GM12878 (cell line): ENCODE measurements around the gene PSENEN. TPM values are rescaled to one million over a fixed set of nuclear protein-coding genes. Genes with fewer than 3 reads are reported as not detected.
A peak's percentile ranks its signal among the peaks of the same experiment; 100 is the strongest.

Experiments used
- ATAC-seq: fragments of 200-7000 bp; cut with Tn5 transposase; 3 replicates; pipeline ENCODE4 v1.9.1; 2020; ENCODE audit warnings: mild to moderate bottlenecking, moderate library complexity
- BruUV-seq: library from RNA; stranded (reverse); fragments of 400-500 nt; replicated peaks from 2 replicates; lab custom pipeline; 2021; lab: Mats Ljungman, UMichigan
- CTCF ChIA-PET: fragments of 300-600 bp; sonication (Branson Sonifier 250); formaldehyde crosslinking; extraction: SDS; loops from one replicate; lab custom pipeline; 2021; ENCODE audit warnings: inconsistent platforms; lab: Yijun Ruan, JAX
- POLR2A ChIA-PET: fragments of 350-600 bp; formaldehyde crosslinking; extraction: SDS; loops from one replicate; lab custom pipeline; 2021; ENCODE audit warnings: inconsistent platforms; lab: Charles Lee
- RAD21 ChIA-PET: fragments of 300-600 bp; sonication (Branson Sonifier 250); formaldehyde crosslinking; loops from one replicate; lab custom pipeline; 2023; ENCODE audit warnings: antibody characterized with exemption; ENCODE audit not compliant: unreplicated experiment; lab: Charles Lee
- SMC1A ChIA-PET: fragments of 300-600 bp; sonication (Branson Sonifier 250); formaldehyde crosslinking; loops from one replicate; lab custom pipeline; 2023; ENCODE audit not compliant: unreplicated experiment, uncharacterized antibody; lab: Charles Lee
- DNase-seq: peaks from one replicate; pipeline ENCODE4 v3.0.0-alpha.2; 2011; ENCODE audit warnings: low read depth, low spot score
- FAIRE-seq: peaks from 3 replicates; lab custom pipeline; 2011; peaks lifted over from hg19 to GRCh38; lab: Jason Lieb, UNC
- H2AFZ ChIP-seq: 2 replicates; pipeline ENCODE4 v1.6.0; 2011; ENCODE audit warnings: low read depth, low read length, control low read depth; ENCODE audit not compliant: control insufficient read depth
- H3K27ac ChIP-seq: 2 replicates; pipeline ENCODE4 v1.5.1; 2011; ENCODE audit warnings: control low read depth; ENCODE audit not compliant: control insufficient read depth, insufficient read depth
- H3K27me3 ChIP-seq, 2 experiments: replicated peaks in 1 of 2; 2 replicates each; pipeline versions ENCODE4 v1.6.0 to v1.6.1; 2011; ENCODE audit warnings: low read length in 1 of 2; ENCODE audit not compliant: control insufficient read depth in 2 of 2, insufficient read depth in 2 of 2
- H3K36me3 ChIP-seq, 2 experiments: 2 replicates each; pipeline ENCODE4 v1.5.1; 2011; ENCODE audit warnings: low read length in 1 of 2; ENCODE audit not compliant: control insufficient read depth in 2 of 2, insufficient read depth in 2 of 2
- H3K4me1 ChIP-seq: 2 replicates; pipeline ENCODE4 v1.6.1; 2011; ENCODE audit warnings: mild to moderate bottlenecking, low read length, moderate library complexity, mixed read lengths; ENCODE audit not compliant: control insufficient read depth, insufficient read depth
- H3K4me2 ChIP-seq: 2 replicates; pipeline ENCODE4 v1.6.0; 2011; ENCODE audit warnings: control low read depth; ENCODE audit not compliant: control insufficient read depth, insufficient read depth
- H3K4me3 ChIP-seq: fragments of 200-600 bp; sonication (generic); 2 replicates; pipeline ENCODE4 v1.5.1; 2016
- H3K79me2 ChIP-seq: 2 replicates; pipeline ENCODE4 v1.6.0; 2011; ENCODE audit warnings: low read length; ENCODE audit not compliant: control insufficient read depth, insufficient read depth
- H3K9ac ChIP-seq: 2 replicates; pipeline ENCODE4 v1.8.0; 2011; ENCODE audit warnings: low read length, control low read depth, mixed read lengths; ENCODE audit not compliant: control insufficient read depth, insufficient read depth
- H3K9me3 ChIP-seq: replicated peaks from 3 replicates; pipeline ENCODE4 v1.5.1; 2011; ENCODE audit warnings: mild to moderate bottlenecking, low read length; ENCODE audit not compliant: control insufficient read depth, insufficient read depth
- H4K20me1 ChIP-seq: 2 replicates; pipeline ENCODE4 v1.6.0; 2011; ENCODE audit not compliant: control insufficient read depth, insufficient read depth
- BRCA1 ChIP-seq: IDR thresholded peaks from 2 replicates; pipeline ENCODE4 v1.6.1; 2011; ENCODE audit warnings: low read depth, low read length, improper control_type of control experiment
- HDAC2 ChIP-seq: fragments of 200-600 bp; sonication (generic); IDR thresholded peaks from 2 replicates; pipeline ENCODE4 v1.6.1; 2017
- JUNB ChIP-seq: IDR thresholded peaks from 2 replicates; pipeline ENCODE4 v1.6.1; 2016; ENCODE audit warnings: antibody characterized with exemption, mild to moderate bottlenecking
- JUND ChIP-seq: IDR thresholded peaks from 2 replicates; pipeline ENCODE4 v1.6.1; 2012; ENCODE audit warnings: low read depth, mild to moderate bottlenecking, low read length, improper control_type of control experiment, moderate library complexity
- RFX5 ChIP-seq: IDR thresholded peaks from 2 replicates; pipeline ENCODE4 v1.6.1; 2011; ENCODE audit warnings: low read depth, low read length, improper control_type of control experiment
- SMAD1 ChIP-seq: fragments of 450-650 bp; IDR thresholded peaks from 2 replicates; pipeline ENCODE4 v1.6.1; 2018; ENCODE audit warnings: mild to moderate bottlenecking, low read depth; ENCODE audit not compliant: partially characterized antibody
- SUPT20H ChIP-seq: IDR thresholded peaks from 2 replicates; pipeline ENCODE4 v1.6.1; 2011; ENCODE audit warnings: low read depth, mild to moderate bottlenecking, low read length, moderate library complexity, borderline replicate concordance; ENCODE audit not compliant: control insufficient read depth
- TBL1XR1 ChIP-seq: IDR thresholded peaks from 2 replicates; pipeline ENCODE4 v1.6.1; 2012; ENCODE audit warnings: low read depth, low read length, improper control_type of control experiment
- YY1 ChIP-seq: IDR thresholded peaks from 2 replicates; pipeline ENCODE4 v1.6.1; 2011; ENCODE audit warnings: low read depth, mild to moderate bottlenecking, low read length
- WGBS: methylation state at CpG from one replicate; pipeline ENCODE4 v1.1.6; 2016; ENCODE audit warnings: low lambda C conversion rate; ENCODE audit not compliant: insufficient replicate concordance, insufficient coverage; ENCODE audit errors: missing lambda C conversion rate; 5-methylcytosine and 5-hydroxymethylcytosine counted together
- in situ Hi-C: fragments of 300-500 bp; cut with MboI; formaldehyde crosslinking; loops from 9 replicates; pipeline ENCODE4 v1.14.3; 2018; ENCODE audit warnings: mixed read lengths
- intact Hi-C: fragments of 100-400 bp; cut with micrococcal nuclease; formaldehyde crosslinking; loops from one replicate; pipeline ENCODE4 v1.14.2; 2022; ENCODE audit not compliant: unreplicated experiment
- polyA plus RNA-seq, 11 experiments: library from polyadenylated mRNA; depleted of rRNA in 4 of 11; unstranded in 6 of 11; stranded (reverse) in 5 of 11; fragments of >200 nt; fragmentation: Nextera tagmentation in 4 of 11; fragmentation: Illumina TruSeq in 1 of 11; extraction: Ambion mirVana in 4 of 11; extraction: Trizol in 1 of 11; gene quantifications; 1 replicate in 1 of 11; 2 replicates in 10 of 11; pipeline versions ENCODE4 v1.2.1 to v1.2.3, GENCODE V29; 2011 to 2016; ENCODE audit warnings: inconsistent platforms in 2 of 11, missing spikeins in 2 of 11, low read depth in 1 of 11
- total RNA-seq, 4 experiments: library from RNA; depleted of rRNA in 3 of 4; stranded (reverse); fragments of >200 nt in 3 of 4; fragmentation: Illumina TruSeq in 1 of 4; extraction: Trizol in 1 of 4; gene quantifications; 2 replicates each; pipeline versions ENCODE4 v1.2.1 to v1.2.3, GENCODE V29; 2013 to 2021
- TF ChIP-seq, protein P1 (sequence below): IDR thresholded peaks from 2 replicates; pipeline ENCODE4 v1.6.1; 2011; ENCODE audit warnings: low read depth, low read length, improper control_type of control experiment, borderline replicate concordance
- TF ChIP-seq, protein P2 (sequence below): fragments of 450-650 bp; IDR thresholded peaks from 2 replicates; pipeline ENCODE4 v1.6.1; 2016; ENCODE audit warnings: mild to moderate bottlenecking
- TF ChIP-seq, protein P3 (sequence below): fragments of 450-650 bp; IDR thresholded peaks from 2 replicates; pipeline ENCODE4 v1.6.1; 2014; ENCODE audit warnings: mild to moderate bottlenecking

The PSENEN gene
- total and polyA plus RNA-seq, 10 of the 15 experiments (the other 5 are each of a cell fraction or from before 2014, with no cell fraction given): 14.4 to 178 (median 43.5) TPM

DNA sequence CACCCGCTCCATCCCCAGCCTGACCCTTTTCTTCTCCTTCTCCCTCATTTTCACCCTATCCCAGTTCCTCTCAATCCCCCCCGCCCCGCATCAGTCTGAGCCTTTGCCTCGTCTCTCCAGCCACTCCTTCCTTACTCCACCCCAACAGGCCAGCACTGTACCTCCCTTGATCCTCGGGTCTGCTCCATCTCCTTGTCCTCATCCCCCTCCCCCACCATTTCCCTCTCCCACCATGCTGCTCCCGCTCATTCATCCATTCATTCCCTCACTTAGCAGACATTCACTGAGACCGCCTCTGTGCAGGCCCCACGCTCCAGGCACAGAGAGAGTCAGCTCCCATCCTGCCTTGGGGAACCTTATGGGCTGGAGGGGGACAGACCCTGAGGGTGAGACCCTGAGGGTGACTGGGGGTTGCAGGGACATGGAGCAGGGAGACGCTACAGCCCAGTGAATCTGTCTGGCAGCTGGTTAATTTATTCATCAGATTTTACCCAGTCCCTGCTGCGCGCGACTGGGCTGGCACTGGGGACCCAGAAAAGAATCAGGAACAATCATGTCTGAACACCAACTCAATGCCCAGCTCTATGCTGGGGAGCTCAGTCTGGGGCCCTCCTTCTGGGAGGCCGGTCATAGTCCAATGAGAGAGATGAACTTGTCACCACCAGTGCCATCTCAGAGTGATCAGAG, 30.8 kb downstream of the PSENEN start:
- intact Hi-C loops: no loop called here
- H3K4me3 ChIP-seq: peak overlapping the region; percentile 77
- H3K4me1 ChIP-seq: no peaks in the 10 kb centered on the region
- H2AFZ ChIP-seq: no peak overlapping the region
- H3K9ac ChIP-seq: peak overlapping the region; percentile 7; the same call in 1 of the 2 replicates
- no peak for ATAC-seq
- CTCF ChIA-PET: interaction anchor here (0.6 to 1.3 kb wide), 3 partner anchors 58 to 278 kb away, joined by 3 read pairs; partner anchors contain the start of gene THAP8
- FAIRE-seq: no peak
- H3K27me3 ChIP-seq: no peaks in the 10 kb centered on the region
- no TSS peak for BruUV-seq
- peak overlapping the region; percentile 45 for H3K4me2 ChIP-seq
- RAD21 ChIA-PET: interaction anchor here (1.1 kb wide), 1 partner anchor 36 kb away, joined by 4 read pairs; no protein-coding TSS in a partner anchor
- in situ Hi-C loops: no loop called here
- TF ChIP-seq, protein P1, sequence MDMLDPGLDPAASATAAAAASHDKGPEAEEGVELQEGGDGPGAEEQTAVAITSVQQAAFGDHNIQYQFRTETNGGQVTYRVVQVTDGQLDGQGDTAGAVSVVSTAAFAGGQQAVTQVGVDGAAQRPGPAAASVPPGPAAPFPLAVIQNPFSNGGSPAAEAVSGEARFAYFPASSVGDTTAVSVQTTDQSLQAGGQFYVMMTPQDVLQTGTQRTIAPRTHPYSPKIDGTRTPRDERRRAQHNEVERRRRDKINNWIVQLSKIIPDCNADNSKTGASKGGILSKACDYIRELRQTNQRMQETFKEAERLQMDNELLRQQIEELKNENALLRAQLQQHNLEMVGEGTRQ: no peak
- no peak for TF ChIP-seq TBL1XR1
- TF ChIP-seq HDAC2: no peak
- TF ChIP-seq JUNB: no peak
- TF ChIP-seq SMAD1: no peak
- no peak for TF ChIP-seq JUND
- no peak for TF ChIP-seq YY1
- no peak for TF ChIP-seq SUPT20H
- no peak for TF ChIP-seq BRCA1
- TF ChIP-seq, protein P2, sequence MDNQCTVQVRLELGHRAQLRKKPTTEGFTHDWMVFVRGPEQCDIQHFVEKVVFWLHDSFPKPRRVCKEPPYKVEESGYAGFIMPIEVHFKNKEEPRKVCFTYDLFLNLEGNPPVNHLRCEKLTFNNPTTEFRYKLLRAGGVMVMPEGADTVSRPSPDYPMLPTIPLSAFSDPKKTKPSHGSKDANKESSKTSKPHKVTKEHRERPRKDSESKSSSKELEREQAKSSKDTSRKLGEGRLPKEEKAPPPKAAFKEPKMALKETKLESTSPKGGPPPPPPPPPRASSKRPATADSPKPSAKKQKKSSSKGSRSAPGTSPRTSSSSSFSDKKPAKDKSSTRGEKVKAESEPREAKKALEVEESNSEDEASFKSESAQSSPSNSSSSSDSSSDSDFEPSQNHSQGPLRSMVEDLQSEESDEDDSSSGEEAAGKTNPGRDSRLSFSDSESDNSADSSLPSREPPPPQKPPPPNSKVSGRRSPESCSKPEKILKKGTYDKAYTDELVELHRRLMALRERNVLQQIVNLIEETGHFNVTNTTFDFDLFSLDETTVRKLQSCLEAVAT: no peak
- TF ChIP-seq, protein P3, sequence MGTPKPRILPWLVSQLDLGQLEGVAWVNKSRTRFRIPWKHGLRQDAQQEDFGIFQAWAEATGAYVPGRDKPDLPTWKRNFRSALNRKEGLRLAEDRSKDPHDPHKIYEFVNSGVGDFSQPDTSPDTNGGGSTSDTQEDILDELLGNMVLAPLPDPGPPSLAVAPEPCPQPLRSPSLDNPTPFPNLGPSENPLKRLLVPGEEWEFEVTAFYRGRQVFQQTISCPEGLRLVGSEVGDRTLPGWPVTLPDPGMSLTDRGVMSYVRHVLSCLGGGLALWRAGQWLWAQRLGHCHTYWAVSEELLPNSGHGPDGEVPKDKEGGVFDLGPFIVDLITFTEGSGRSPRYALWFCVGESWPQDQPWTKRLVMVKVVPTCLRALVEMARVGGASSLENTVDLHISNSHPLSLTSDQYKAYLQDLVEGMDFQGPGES: no peak
- TF ChIP-seq RFX5: no peak
- no peak for DNase-seq
- whole genome bisulfite sequencing: 72% methylated on average over 9 of the region's 13 CpGs
- POLR2A ChIA-PET: interaction anchor here (0.7 to 1.7 kb wide), 3 partner anchors 28 to 64 kb away, joined by 3 to 5 read pairs (median 4); partner anchors contain the start of gene LIN37
- H4K20me1 ChIP-seq: no peaks in the 10 kb centered on the region
- H3K27ac ChIP-seq: no peak overlapping the region
- no peaks in the 10 kb centered on the region for H3K79me2 ChIP-seq
- H3K9me3 ChIP-seq: no peaks in the 10 kb centered on the region
- H3K36me3 ChIP-seq: no peaks in the 10 kb centered on the region; a peak in 1 of 4 replicates
- SMC1A ChIA-PET: interaction anchor here (0.7 kb wide), 1 partner anchor 36 kb away, joined by 3 read pairs; no protein-coding TSS in a partner anchor
